SIG-M5 treated with dmso at 0.1 percent for 504 hours (cell line): ENCODE measurements around the gene MAML3.
"Not testable (repeated sequence)": the region's sequence is repeated elsewhere in the genome, so short reads cannot be mapped to it uniquely, and the experiment has no call there.

ENCODE experiments used
- DNase-seq: peaks from one replicate; lab custom pipeline; 2025; ENCODE audit not compliant: unreplicated experiment; lab: John Stamatoyannopoulos, UW

MAML3 gene

DNA sequence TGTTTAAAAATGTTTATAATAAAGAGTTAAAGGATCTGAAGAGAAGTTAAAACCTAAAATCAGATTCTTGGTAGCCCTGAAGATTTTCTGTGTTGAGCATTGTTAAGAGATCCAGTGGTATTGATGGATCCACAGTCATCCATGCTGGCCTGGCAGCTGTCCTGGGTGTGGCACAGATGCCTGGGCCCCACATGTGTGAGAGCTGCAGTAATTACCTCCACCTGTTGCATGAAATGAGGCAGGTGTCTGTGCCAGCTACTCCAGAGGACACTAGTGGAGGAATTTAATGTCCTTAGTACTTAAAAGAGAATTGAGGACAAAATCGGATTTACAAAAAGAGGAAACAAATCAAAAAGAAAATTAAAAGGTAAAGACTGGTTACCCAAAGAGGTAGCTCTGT lies 444.3 kb downstream of the MAML3 start:
- no peak for DNase-seq

GRCh38 chr4:139704915-139705485 lies 449.0 kb downstream of the MAML3 start:
- DNase-seq = peak; percentile 3

DNA sequence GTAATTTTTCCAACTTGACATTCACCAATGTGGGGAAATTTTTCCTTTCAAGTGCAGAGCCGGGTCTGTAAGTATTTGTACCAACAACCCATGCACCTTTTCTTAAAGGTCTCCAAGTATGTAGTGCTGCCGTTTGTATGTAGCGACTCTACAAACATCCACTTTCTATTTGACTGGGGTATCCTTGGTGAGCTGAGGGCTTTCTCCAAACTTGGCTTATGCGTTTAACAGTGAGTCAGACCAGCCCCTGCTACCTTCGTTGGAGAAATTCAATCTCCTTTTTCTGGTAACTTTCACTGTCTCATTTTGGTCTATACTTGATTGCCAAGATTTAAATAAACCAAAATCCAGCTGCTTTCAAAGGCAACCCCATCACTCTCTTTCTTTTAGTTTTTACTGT lies 453.4 kb downstream of the MAML3 start:
- DNase-seq = no peak

- DNase-seq = not testable (repeated sequence)
These were observed 455.6 kb downstream of the MAML3 start for GRCh38 chr4:139698167-139698925.

- DNase-seq = no peak
These were observed 457.5 kb downstream of the MAML3 start for GRCh38 chr4:139696491-139696890.

- DNase-seq = no peak
These were observed 459.4 kb downstream of the MAML3 start for GRCh38 chr4:139694522-139695107.

- DNase-seq = peak; percentile 17
These were observed 461.5 kb downstream of the MAML3 start for GRCh38 chr4:139692309-139693012.

DNA sequence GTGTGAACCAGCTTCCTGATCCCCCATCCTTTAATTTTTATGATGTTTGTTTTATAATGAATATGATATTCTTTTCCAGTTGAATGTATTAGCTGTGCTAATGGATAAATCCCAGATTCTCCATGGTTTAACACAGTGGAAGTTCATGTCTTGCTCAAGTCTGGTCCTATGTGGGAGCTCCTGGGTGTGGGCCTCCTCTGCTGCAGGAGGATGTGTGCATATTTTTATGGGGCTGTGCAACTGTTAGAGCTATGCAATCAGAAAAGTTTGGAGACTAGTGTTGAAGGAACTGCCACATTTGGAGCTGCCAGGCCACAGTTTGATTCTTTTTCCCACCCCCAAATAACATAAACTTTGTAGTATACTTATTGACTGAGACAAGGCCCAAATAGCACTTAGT lies 463.6 kb downstream of the MAML3 start:
- no peak for DNase-seq

- no peak for DNase-seq
These were observed 464.8 kb downstream of the MAML3 start for GRCh38 chr4:139689093-139689722.

DNA sequence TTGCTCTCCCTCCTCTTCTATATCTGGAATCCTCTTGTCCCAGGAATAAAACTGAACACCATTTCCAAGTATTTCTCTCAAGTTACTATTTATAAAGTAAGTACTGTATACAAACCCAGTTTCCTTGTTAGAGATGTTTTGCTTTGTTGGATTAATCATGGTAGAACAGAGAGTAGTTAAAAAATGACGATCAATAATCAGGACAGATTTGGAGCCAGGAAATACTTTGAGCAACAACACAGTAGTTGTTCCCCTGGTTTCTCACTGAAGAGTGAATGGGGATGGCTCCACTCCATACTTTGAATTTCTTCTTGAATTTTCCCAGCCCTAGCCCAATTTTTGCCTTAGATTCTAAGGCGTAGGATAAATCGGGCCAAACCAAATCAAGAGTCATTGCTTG lies 467.0 kb downstream of the MAML3 start:
- DNase-seq = no peak

DNA sequence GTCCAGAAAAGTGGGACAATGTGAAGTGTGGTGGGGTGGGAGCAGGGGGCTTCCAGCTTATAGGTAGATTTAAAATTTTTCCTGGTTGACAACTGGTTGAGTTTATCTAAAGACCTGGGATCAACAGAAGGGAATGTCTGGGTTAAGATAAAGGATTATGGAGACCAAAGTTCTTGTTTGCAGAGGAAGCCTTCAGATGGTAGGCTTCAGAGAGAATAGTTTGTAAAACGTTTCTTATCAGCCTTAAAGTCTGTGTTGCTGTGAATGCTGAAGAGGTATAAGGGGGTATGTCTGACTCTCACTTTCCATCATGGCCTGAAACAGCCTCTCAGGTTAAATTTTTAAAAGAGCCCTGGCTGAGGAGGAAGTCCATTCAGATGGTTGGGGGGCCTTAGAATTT lies 467.9 kb downstream of the MAML3 start:
- no peak for DNase-seq

GRCh38 chr4:139685180-139685579 lies 468.8 kb downstream of the MAML3 start:
- peak; percentile 11 for DNase-seq

DNA sequence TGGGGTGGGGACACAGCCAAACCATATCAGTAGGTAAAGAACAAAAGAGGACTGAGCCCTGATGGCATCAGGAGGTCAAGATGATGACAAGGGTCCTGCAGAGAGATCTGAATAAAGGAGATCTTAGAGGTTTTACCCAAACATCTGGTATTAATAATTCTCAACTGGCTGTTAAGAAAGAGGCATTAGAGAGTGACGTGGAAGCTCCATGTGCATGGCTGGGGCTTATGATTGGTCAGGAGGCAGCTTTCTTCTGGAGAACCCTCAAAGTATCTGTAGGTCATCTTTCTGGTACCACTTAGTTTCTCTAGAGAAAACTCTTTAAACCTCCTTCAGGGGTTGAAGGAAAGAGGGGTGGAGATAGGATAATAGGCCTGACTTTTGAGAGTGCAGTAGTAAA lies 469.6 kb downstream of the MAML3 start:
- no peak for DNase-seq

GRCh38 chr4:139682741-139683151 lies 471.2 kb downstream of the MAML3 start:
- no peak for DNase-seq

DNA sequence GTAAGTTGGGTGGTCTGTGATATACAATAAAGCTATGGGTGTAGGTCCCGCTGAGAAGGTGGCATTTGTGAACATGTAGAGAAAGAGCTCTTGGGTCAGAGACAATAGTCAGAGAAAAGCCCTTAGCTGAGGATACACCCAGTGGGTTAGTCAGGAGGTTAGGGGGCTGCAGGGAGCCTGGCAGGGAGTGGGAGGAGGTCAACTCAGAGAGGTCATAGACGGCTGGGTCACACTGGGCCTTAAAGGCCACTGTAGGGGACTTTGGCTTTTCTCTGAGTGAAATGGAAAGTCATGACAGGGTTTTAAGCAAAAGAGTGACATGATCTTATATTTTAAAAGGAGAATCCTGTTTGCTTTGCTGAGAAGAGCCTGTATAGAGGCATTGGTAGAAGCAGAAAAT lies 471.7 kb downstream of the MAML3 start:
- DNase-seq = no peak

DNA sequence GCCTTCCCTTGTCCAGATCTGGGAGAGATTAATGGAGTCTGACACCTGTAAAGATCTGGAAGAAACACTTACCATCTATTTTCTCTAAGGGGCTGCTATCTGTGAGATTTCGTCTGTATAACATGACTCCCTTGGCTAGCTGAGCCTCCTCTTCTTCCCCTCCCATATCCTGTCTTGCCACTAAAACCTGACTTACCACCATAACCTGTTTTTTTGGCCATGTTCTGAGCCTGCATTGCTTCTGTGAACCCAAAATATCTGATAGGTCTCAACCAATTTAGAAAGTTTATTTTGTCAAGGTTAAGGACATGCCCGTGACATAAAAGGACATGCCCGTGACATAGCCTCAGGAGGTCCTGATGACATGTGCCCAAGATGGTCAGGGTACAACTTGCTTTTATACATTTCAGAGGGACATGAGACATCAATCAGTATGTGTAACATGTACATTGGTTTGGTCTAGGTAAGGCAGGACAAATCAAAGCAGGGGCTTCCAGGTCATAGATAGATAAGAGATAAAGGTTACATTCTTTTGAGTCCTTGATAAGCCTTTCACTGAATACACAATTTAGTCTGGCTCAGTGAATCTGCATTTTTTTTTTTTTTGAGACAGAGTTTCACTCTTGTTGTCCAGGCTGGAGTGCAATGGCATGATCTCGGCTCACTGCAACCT lies 476.9 kb downstream of the MAML3 start:
- DNase-seq = no peak

DNA sequence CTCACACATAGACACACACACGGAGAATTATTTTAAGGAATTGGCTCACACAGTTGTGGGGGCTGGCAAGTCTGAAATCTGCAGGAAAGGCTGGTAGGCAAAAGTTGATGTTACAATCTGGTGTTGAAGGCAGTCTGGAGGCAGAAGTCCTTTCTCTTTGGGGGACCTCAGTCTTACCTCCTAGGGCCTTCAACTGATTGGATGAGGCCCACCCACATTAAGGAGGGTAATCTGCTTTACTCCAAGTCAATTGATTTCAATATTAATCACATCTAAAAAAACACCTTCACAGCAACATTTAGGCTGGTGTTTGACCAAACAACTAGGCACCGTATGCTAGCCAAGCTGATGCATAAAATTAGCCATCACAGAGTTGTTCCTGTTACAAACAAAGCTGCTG lies 477.6 kb downstream of the MAML3 start:
- DNase-seq = no peak

DNA sequence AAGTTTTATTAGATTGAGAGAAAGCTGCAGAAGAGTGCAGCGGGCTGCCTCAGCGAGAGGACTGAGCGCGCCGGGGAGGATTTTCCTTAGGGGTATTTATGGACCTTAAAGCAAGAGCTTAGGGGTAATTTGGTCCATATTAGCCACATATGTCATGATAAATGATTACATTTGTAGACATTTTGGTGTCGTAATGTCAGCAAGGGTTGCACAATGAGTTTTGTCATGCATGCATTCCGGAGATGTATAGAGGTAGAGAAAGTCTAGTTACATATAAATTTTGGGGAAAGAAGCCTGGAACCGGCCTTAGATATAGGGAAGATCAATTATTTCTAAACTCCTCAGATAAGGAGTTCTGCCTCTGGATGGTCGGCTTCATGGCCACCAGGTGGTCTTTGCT lies 478.3 kb downstream of the MAML3 start:
- peak; percentile 50 for DNase-seq

DNA sequence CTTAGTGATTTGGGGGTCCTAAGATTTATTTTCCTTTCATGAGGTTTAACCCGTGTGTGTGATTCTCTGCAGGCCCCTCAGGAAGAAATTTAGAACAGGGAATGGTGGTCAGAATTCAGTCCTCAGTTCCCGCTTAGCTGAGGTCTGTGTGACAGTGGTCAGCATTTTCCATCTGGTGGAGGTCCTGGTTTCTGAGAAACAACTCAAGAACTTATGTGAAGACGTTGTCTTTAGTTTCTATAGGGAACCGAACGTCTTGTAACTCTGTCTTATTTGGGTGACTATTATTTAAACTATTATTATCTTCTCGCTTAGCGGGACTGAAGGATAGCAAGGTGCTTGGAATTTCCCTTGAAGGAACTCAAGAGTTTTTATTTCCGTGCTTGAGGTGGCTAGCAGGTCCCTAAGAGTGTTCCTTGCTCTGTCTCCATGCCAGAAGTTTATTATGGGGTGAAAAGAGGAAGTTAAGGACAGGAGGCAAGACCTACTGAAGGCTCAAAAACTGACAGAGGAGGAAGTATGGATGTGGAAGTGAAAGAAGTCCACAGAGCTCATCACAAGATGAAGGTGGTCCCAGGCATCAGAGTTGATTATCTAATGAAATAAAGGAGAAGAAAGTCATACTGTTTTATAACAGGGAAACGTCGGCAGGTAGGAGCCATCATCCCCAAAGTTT lies 479.0 kb downstream of the MAML3 start:
- peak; percentile 97 for DNase-seq

DNA sequence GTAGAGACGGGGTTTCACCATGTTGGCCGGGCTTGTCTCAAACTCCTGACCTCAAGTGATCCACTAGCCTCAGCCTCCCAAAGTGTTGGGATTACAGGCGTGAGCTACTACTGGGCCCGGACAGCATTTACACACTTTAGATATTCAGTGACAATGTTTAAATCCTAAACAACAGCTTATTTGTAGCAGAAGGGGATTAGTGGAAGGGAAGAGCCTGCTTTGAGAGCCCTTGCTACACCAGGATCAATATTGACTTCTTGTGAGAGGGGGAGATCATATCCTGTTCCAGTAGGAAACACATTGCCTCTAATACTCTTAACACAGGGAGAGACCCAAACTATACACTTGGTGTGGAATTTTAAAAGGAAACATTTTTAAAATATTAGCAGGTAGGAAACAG lies 481.3 kb downstream of the MAML3 start:
- no peak for DNase-seq
